Measurements from ENCODE around the gene RAD51B. TPM values are rescaled to one million over a fixed set of nuclear protein-coding genes. Genes with fewer than 3 reads are reported as not detected.

Gene RAD51B
- total RNA-seq, 1 experiment from 2014 or later, result 8.5 TPM

DNA sequence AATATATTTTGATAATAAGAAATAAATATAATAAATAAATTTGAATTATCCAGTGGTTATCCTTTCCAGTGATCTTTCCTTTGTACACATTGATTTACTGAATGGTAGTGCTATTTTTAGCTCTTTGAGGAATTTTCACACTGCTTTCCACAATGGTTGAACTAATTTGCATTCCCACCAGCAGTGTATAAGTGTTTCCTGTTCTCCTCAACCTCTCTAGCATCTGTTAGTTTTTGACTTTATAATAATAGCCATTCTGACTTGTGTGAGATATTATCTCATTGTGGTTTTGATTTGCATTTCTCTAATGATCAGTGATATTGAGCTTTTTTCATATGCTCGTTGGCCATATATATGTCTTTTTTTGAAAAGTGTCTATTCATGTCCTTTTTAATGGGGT lies 333.7 kb downstream of the RAD51B start:
- TF ChIP-seq TCF7L2 (IDR thresholded peaks at IDR 0.05; ENCODE audit: low read depth, low read length) (no peak), SIN3A (IDR thresholded peaks at IDR 0.05; ENCODE audit: borderline replicate concordance, insufficient read depth, low read depth, low read length) (no peak), POLR2AphosphoS5 (IDR thresholded peaks at IDR 0.05; ENCODE audit: low read depth, low read length) (no peak)
- TF ChIP-seq, protein P1, sequence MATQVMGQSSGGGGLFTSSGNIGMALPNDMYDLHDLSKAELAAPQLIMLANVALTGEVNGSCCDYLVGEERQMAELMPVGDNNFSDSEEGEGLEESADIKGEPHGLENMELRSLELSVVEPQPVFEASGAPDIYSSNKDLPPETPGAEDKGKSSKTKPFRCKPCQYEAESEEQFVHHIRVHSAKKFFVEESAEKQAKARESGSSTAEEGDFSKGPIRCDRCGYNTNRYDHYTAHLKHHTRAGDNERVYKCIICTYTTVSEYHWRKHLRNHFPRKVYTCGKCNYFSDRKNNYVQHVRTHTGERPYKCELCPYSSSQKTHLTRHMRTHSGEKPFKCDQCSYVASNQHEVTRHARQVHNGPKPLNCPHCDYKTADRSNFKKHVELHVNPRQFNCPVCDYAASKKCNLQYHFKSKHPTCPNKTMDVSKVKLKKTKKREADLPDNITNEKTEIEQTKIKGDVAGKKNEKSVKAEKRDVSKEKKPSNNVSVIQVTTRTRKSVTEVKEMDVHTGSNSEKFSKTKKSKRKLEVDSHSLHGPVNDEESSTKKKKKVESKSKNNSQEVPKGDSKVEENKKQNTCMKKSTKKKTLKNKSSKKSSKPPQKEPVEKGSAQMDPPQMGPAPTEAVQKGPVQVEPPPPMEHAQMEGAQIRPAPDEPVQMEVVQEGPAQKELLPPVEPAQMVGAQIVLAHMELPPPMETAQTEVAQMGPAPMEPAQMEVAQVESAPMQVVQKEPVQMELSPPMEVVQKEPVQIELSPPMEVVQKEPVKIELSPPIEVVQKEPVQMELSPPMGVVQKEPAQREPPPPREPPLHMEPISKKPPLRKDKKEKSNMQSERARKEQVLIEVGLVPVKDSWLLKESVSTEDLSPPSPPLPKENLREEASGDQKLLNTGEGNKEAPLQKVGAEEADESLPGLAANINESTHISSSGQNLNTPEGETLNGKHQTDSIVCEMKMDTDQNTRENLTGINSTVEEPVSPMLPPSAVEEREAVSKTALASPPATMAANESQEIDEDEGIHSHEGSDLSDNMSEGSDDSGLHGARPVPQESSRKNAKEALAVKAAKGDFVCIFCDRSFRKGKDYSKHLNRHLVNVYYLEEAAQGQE (IDR thresholded peaks at IDR 0.05; ENCODE audit: insufficient read depth in 1 of 2, low read depth in 2 of 2, low read length in 1 of 2), result no peak
- TF ChIP-seq, protein P2, sequence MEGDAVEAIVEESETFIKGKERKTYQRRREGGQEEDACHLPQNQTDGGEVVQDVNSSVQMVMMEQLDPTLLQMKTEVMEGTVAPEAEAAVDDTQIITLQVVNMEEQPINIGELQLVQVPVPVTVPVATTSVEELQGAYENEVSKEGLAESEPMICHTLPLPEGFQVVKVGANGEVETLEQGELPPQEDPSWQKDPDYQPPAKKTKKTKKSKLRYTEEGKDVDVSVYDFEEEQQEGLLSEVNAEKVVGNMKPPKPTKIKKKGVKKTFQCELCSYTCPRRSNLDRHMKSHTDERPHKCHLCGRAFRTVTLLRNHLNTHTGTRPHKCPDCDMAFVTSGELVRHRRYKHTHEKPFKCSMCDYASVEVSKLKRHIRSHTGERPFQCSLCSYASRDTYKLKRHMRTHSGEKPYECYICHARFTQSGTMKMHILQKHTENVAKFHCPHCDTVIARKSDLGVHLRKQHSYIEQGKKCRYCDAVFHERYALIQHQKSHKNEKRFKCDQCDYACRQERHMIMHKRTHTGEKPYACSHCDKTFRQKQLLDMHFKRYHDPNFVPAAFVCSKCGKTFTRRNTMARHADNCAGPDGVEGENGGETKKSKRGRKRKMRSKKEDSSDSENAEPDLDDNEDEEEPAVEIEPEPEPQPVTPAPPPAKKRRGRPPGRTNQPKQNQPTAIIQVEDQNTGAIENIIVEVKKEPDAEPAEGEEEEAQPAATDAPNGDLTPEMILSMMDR (IDR thresholded peaks at IDR 0.05), result no peak
- CTCF ChIA-PET, result no interaction called here

DNA sequence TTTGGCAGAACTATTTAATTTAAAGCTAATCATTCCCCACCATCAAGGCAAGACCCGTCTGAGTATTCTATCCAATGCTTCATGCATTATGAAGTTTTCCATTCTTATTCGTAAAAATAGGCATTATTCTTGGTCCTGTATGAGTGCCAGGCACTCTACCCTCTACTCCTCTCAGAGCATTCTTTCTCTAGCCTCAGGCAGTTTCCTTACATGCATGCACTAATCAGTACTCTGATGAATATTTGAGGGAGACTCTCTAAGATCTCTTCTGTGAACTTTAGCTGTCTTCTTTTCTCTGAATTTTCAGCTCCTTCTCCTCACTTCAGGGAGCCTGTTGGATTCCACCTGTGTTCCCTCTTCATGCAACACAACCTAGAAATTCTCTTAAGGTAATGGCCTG lies 334.7 kb downstream of the RAD51B start:
- TF ChIP-seq TCF7L2 (IDR thresholded peaks at IDR 0.05; ENCODE audit: low read depth, low read length) (no peak), POLR2AphosphoS5 (IDR thresholded peaks at IDR 0.05; ENCODE audit: low read depth, low read length) (no peak), SIN3A (IDR thresholded peaks at IDR 0.05; ENCODE audit: borderline replicate concordance, insufficient read depth, low read depth, low read length) (no peak)
- TF ChIP-seq, protein P1 (IDR thresholded peaks at IDR 0.05; ENCODE audit: insufficient read depth in 1 of 2, low read depth in 2 of 2, low read length in 1 of 2), result no peak
- TF ChIP-seq, protein P2 (IDR thresholded peaks at IDR 0.05), result no peak
- H3K36me3 ChIP-seq (ENCODE audit: control insufficient read depth, insufficient read depth, low read length), result no peaks in the 10 kb centered on the region
- no peak overlapping the region for H3K4me3 ChIP-seq (ENCODE audit: low read depth in 2 of 2, low read length in 2 of 2)
- H3K27ac ChIP-seq (ENCODE audit: low read length), result peak overlapping the region; percentile 8; the same call in 1 of the 2 replicates
- CTCF ChIA-PET, result no interaction called here
- intact Hi-C loops (cut with micrococcal nuclease; ENCODE audit: unreplicated experiment), result no loop called here
- DNase-seq (ENCODE audit: low read depth, low spot score) (no peak), ATAC-seq (no peak)
- no peaks in the 10 kb centered on the region for H3K27me3 ChIP-seq (ENCODE audit: control insufficient read depth, insufficient read depth, low read length)
- no peaks in the 10 kb centered on the region; the same call in 1 of the 2 replicates for H3K4me1 ChIP-seq (ENCODE audit: control insufficient read depth, insufficient read depth, low read length)
- in situ Hi-C loops (cut with HindIII; ENCODE audit: low pct_unique_long_range_greater_than_20kb, low sequenced_read_pairs), result no loop called here
- peaks cover 5% of the 10 kb centered on the region for H3K9me3 ChIP-seq (ENCODE audit: control insufficient read depth, insufficient read depth, low read depth, low read length)
- BruUV-seq (replicated peaks), result no TSS peak
- POLR2A ChIA-PET, result no interaction called here

More for the DNA sequence above, 333.7 kb downstream of the RAD51B start:
- Histone ChIP-seq H3K9me3 (ENCODE audit: control insufficient read depth, insufficient read depth, low read depth, low read length) (peaks cover 5% of the 10 kb centered on the region), H3K36me3 (ENCODE audit: control insufficient read depth, insufficient read depth, low read length) (no peaks in the 10 kb centered on the region), H3K27ac (ENCODE audit: low read length) (no peak overlapping the region), H3K4me1 (ENCODE audit: control insufficient read depth, insufficient read depth, low read length) (no peaks in the 10 kb centered on the region; the same call in 1 of the 2 replicates), H3K27me3 (ENCODE audit: control insufficient read depth, insufficient read depth, low read length) (no peaks in the 10 kb centered on the region), H3K4me3 (ENCODE audit: low read depth in 2 of 2, low read length in 2 of 2) (no peak overlapping the region)
- DNase-seq (ENCODE audit: low read depth, low spot score), result no peak
- in situ Hi-C loops (cut with HindIII; ENCODE audit: low pct_unique_long_range_greater_than_20kb, low sequenced_read_pairs), result no loop called here
- ATAC-seq, result no peak
- intact Hi-C loops (cut with micrococcal nuclease; ENCODE audit: unreplicated experiment), result no loop called here
- no TSS peak for BruUV-seq (replicated peaks)
- POLR2A ChIA-PET, result no interaction called here
